HepG2 (cell line): ENCODE measurements around the gene TMEM214. TPM values are rescaled to one million over a fixed set of nuclear protein-coding genes. Genes with fewer than 3 reads are reported as not detected.

ENCODE experiments used
- ATAC-seq: fragments of 200-7000 bp; cut with Tn5 transposase; 3 replicates; pipeline ENCODE4 v1.9.1; 2020; ENCODE audit warnings: mild to moderate bottlenecking, moderate library complexity
- BruUV-seq: library from RNA; stranded (reverse); fragments of 400-500 nt; replicated peaks from 2 replicates; lab custom pipeline; 2021; lab: Mats Ljungman, UMichigan
- CTCF ChIA-PET: fragments of 300-600 bp; formaldehyde crosslinking; extraction: SDS; loops from one replicate; lab custom pipeline; 2021; ENCODE audit warnings: low total read pairs, inconsistent platforms, low intra/inter-chr PET ratio; lab: Yijun Ruan, JAX
- POLR2A ChIA-PET: fragments of 350-600 bp; sonication (Branson Sonifier 250); formaldehyde crosslinking; loops from one replicate; lab custom pipeline; 2020; ENCODE audit warnings: antibody characterized with exemption, inconsistent platforms; lab: Yijun Ruan, JAX
- DNase-seq: peaks from one replicate; pipeline ENCODE4 v3.0.0-alpha.2; 2015; ENCODE audit warnings: low spot score
- FAIRE-seq: peaks from 3 replicates; lab custom pipeline; 2011; peaks lifted over from hg19 to GRCh38; lab: Jason Lieb, UNC
- H2AFZ ChIP-seq: one replicate; pipeline ENCODE4 v1.6.1; 2011; ENCODE audit warnings: low read length, inconsistent platforms
- H3K27ac ChIP-seq: fragments of 300-600 bp; 3 replicates; pipeline ENCODE4 v1.8.0; 2011; ENCODE audit warnings: mixed run types, mild to moderate bottlenecking, mixed read lengths, low read length, inconsistent platforms; ENCODE audit not compliant: insufficient read depth; ENCODE audit errors: extremely low read length
- H3K27me3 ChIP-seq, 2 experiments: fragments of 200-600 bp in 1 of 2; 2 replicates in 1 of 2; 3 replicates in 1 of 2; pipeline versions ENCODE4 v1.6.0 to v1.8.0; 2011; ENCODE audit warnings: low read length in 2 of 2, mild to moderate bottlenecking in 2 of 2, moderate library complexity in 2 of 2, inconsistent platforms in 1 of 2; ENCODE audit not compliant: insufficient read depth in 2 of 2, control insufficient read depth in 1 of 2
- H3K36me3 ChIP-seq, 2 experiments: fragments of 200-600 bp in 1 of 2; replicated peaks in 1 of 2; 2 replicates in 1 of 2; 3 replicates in 1 of 2; pipeline versions ENCODE4 v1.5.1 to v1.8.0; 2011; ENCODE audit warnings: low read length in 2 of 2, inconsistent platforms in 1 of 2; ENCODE audit not compliant: insufficient read depth in 2 of 2, control insufficient read depth in 1 of 2
- H3K4me1 ChIP-seq: 2 replicates; pipeline ENCODE4 v1.5.1; 2012; ENCODE audit warnings: low read length, inconsistent platforms; ENCODE audit not compliant: insufficient read depth
- H3K4me2 ChIP-seq: 2 replicates; pipeline ENCODE4 v1.6.0; 2011; ENCODE audit warnings: low read depth, low read length, inconsistent platforms
- H3K4me3 ChIP-seq, 3 experiments: fragments of 200-600 bp in 1 of 3; sonication (generic), shearing (Covaris generic) in 1 of 3; replicated peaks in 1 of 3; 2 replicates each; pipeline ENCODE4 v1.5.1; 2011 to 2016; ENCODE audit warnings: low read length in 3 of 3, inconsistent platforms in 2 of 3, low read depth in 2 of 3, mild to moderate bottlenecking in 2 of 3, control low read depth in 1 of 3, mixed read lengths in 1 of 3; ENCODE audit not compliant: insufficient read depth in 1 of 3
- H3K79me2 ChIP-seq: one replicate; pipeline ENCODE4 v1.6.1; 2011; ENCODE audit warnings: low read length, inconsistent platforms; ENCODE audit not compliant: insufficient read depth
- H3K9ac ChIP-seq: 2 replicates; pipeline ENCODE4 v1.6.0; 2011; ENCODE audit warnings: mild to moderate bottlenecking, low read depth, low read length, inconsistent platforms; ENCODE audit not compliant: insufficient read depth
- H3K9me3 ChIP-seq: 2 replicates; pipeline ENCODE4 v1.5.1; 2012; ENCODE audit warnings: mild to moderate bottlenecking, low read length
- H4K20me1 ChIP-seq: 2 replicates; pipeline ENCODE4 v1.6.0; 2011; ENCODE audit warnings: inconsistent platforms, mild to moderate bottlenecking, low read length, moderate library complexity; ENCODE audit not compliant: insufficient read depth
- CC2D1A ChIP-seq: sonication (generic); formaldehyde crosslinking; IDR thresholded peaks from 2 replicates; pipeline ENCODE4 v1.8.1; 2023; ENCODE audit warnings: mild to moderate bottlenecking, missing genetic modification reagents
- HDAC1 ChIP-seq: sonication (generic); formaldehyde crosslinking; IDR thresholded peaks from 2 replicates; pipeline ENCODE4 v1.5.1; 2020; ENCODE audit warnings: mild to moderate bottlenecking, missing genetic modification reagents
- HOXA5 ChIP-seq: sonication (generic); formaldehyde crosslinking; IDR thresholded peaks from 2 replicates; pipeline ENCODE4 v1.4.0; 2020; ENCODE audit warnings: missing genetic modification reagents
- KMT2A ChIP-seq: sonication (generic); formaldehyde crosslinking; IDR thresholded peaks from 2 replicates; pipeline ENCODE4 v1.4.0; 2020; ENCODE audit warnings: missing genetic modification reagents
- NFYB ChIP-seq: sonication (generic); formaldehyde crosslinking; IDR thresholded peaks from 2 replicates; pipeline ENCODE4 v1.4.0; 2020; ENCODE audit warnings: missing genetic modification reagents
- REL ChIP-seq: sonication (generic); formaldehyde crosslinking; conservative IDR thresholded peaks from 2 replicates; pipeline ENCODE4 v1.8.0; 2022; ENCODE audit warnings: mild to moderate bottlenecking, missing genetic modification reagents, moderate library complexity
- ZNF839 ChIP-seq: sonication (generic); formaldehyde crosslinking; IDR thresholded peaks from 2 replicates; pipeline ENCODE4 v1.4.0; 2020; ENCODE audit warnings: missing genetic modification reagents, mild to moderate bottlenecking, borderline replicate concordance
- ZSCAN9 ChIP-seq: IDR thresholded peaks from 2 replicates; pipeline ENCODE4 v1.6.1; 2016; ENCODE audit warnings: borderline replicate concordance
- WGBS: methylation state at CpG from one replicate; pipeline ENCODE4 v1.1.6; 2017; ENCODE audit warnings: low lambda C conversion rate; 5-methylcytosine and 5-hydroxymethylcytosine counted together
- in situ Hi-C: cut with HindIII; loops from 2 replicates; pipeline ENCODE4 v1.10.0; 2017; ENCODE audit warnings: low pct_unique_long_range_greater_than_20kb; ENCODE audit not compliant: extremely low pct_ligation_motif_present
- intact Hi-C: fragments of 100-400 bp; cut with micrococcal nuclease; formaldehyde crosslinking; loops from one replicate; pipeline ENCODE4 v1.10.0; 2022; ENCODE audit not compliant: unreplicated experiment
- polyA plus RNA-seq, 8 experiments: library from polyadenylated mRNA; depleted of rRNA in 3 of 8; stranded (reverse) in 7 of 8; unstranded in 1 of 8; fragments of >200 nt; fragmentation: Illumina TruSeq in 4 of 8; extraction: Trizol in 4 of 8; gene quantifications; 2 replicates each; pipeline versions ENCODE4 v1.2.1 to v1.2.3, GENCODE V29; 2011 to 2016; ENCODE audit warnings: low read depth in 4 of 8, missing spikeins in 1 of 8, mixed read lengths in 1 of 8; ENCODE audit not compliant: insufficient read depth in 1 of 8
- total RNA-seq, 5 experiments: library from RNA; depleted of rRNA; stranded (reverse); fragments of >200 nt; fragmentation: Illumina TruSeq; extraction: Trizol; gene quantifications; 2 replicates each; pipeline ENCODE4 v1.2.3, GENCODE V29; 2016; ENCODE audit warnings: low read depth in 1 of 5
- TF ChIP-seq, protein P1 (sequence below): sonication (generic); formaldehyde crosslinking; IDR thresholded peaks from 2 replicates; pipeline ENCODE4 v1.5.0; 2020; ENCODE audit warnings: missing genetic modification reagents, mild to moderate bottlenecking, borderline replicate concordance
- TF ChIP-seq, protein P2 (sequence below): sonication (generic); formaldehyde crosslinking; IDR thresholded peaks from 2 replicates; pipeline ENCODE4 v1.5.1; 2020; ENCODE audit warnings: mild to moderate bottlenecking, missing genetic modification reagents
- TF ChIP-seq, protein P3 (sequence below): sonication (generic); formaldehyde crosslinking; IDR thresholded peaks from 2 replicates; pipeline ENCODE4 v1.5.0; 2020; ENCODE audit warnings: mild to moderate bottlenecking, missing genetic modification reagents, borderline replicate concordance
- TF ChIP-seq, protein P4 (sequence below): sonication (generic); formaldehyde crosslinking; IDR thresholded peaks from 2 replicates; pipeline ENCODE4 v1.4.0; 2020; ENCODE audit warnings: missing genetic modification reagents

The TMEM214 gene
- total and polyA plus RNA-seq, 2 of the 13 experiments (the other 11 are each of a cell fraction or from before 2014, with no cell fraction given): 58.3 to 132 TPM

DNA sequence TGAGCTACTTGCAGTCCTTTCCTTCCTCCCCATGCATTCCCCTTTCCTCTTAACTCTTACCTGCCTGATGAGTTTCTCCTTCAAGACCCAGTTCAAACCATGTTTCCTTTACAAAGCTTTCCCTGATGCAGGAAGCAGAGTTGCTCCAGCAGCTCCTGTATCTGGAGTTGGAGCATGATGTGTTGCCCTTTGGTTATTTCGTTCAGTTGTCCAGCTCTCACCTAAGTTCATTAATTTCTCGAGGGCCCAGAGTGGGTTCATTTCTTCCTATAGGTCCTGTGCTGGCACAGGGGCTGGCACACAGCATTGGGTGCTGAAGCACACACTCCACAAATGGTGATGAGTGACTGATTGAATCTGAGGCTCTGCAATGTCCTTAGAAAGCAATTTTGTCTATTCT, 23.0 kb upstream of the TMEM214 start:
- BruUV-seq: no TSS peak
- ATAC-seq: no peak

More for the DNA sequence above, 23.0 kb upstream of the TMEM214 start:
- Histone ChIP-seq H3K79me2 (no peaks in the 10 kb centered on the region), H3K9me3 (no peaks in the 10 kb centered on the region), H3K9ac (no peak overlapping the region), H3K36me3 (no peaks in the 10 kb centered on the region), H2AFZ (no peak overlapping the region), H3K27me3 (no peaks in the 10 kb centered on the region), H3K4me3 (no peak overlapping the region), H3K27ac (no peak overlapping the region)
- in situ Hi-C loops: no loop called here
- intact Hi-C loops: no loop called here
- no peak for FAIRE-seq
- POLR2A ChIA-PET: no interaction called here
- TF ChIP-seq HDAC1 (CRISPR knock-in tag) (no peak), ZNF839 (CRISPR knock-in tag) (no peak), HOXA5 (CRISPR knock-in tag) (no peak), REL (CRISPR knock-in tag) (no peak), KMT2A (CRISPR knock-in tag) (no peak), CC2D1A (no peak), NFYB (CRISPR knock-in tag) (no peak), ZSCAN9 (CRISPR knock-in tag) (no peak)
- TF ChIP-seq, protein P1, sequence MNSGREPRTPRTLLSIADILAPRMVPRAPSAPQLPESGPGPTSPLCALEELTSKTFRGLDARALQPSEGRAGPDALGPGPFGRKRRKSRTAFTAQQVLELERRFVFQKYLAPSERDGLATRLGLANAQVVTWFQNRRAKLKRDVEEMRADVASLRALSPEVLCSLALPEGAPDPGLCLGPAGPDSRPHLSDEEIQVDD: no peak
- TF ChIP-seq, protein P2, sequence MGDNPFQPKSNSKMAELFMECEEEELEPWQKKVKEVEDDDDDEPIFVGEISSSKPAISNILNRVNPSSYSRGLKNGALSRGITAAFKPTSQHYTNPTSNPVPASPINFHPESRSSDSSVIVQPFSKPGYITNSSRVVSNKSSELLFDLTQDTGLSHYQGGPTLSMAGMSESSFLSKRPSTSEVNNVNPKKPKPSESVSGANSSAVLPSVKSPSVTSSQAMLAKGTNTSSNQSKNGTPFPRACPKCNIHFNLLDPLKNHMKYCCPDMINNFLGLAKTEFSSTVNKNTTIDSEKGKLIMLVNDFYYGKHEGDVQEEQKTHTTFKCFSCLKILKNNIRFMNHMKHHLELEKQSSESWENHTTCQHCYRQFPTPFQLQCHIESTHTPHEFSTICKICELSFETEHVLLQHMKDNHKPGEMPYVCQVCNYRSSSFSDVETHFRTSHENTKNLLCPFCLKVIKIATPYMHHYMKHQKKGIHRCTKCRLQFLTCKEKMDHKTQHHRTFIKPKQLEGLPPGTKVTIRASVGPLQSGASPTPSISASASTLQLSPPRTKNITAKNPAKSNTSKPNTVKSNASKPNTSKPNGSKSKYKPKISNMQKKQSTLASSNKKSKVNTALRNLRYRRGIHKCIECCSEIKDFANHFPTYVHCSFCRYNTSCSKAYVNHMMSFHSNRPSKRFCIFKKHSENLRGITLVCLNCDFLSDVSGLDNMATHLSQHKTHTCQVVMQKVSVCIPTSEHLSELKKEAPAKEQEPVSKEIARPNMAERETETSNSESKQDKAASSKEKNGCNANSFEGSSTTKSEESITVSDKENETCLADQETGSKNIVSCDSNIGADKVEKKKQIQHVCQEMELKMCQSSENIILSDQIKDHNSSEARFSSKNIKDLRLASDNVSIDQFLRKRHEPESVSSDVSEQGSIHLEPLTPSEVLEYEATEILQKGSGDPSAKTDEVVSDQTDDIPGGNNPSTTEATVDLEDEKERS (CRISPR knock-in tag): no peak
- TF ChIP-seq, protein P3, sequence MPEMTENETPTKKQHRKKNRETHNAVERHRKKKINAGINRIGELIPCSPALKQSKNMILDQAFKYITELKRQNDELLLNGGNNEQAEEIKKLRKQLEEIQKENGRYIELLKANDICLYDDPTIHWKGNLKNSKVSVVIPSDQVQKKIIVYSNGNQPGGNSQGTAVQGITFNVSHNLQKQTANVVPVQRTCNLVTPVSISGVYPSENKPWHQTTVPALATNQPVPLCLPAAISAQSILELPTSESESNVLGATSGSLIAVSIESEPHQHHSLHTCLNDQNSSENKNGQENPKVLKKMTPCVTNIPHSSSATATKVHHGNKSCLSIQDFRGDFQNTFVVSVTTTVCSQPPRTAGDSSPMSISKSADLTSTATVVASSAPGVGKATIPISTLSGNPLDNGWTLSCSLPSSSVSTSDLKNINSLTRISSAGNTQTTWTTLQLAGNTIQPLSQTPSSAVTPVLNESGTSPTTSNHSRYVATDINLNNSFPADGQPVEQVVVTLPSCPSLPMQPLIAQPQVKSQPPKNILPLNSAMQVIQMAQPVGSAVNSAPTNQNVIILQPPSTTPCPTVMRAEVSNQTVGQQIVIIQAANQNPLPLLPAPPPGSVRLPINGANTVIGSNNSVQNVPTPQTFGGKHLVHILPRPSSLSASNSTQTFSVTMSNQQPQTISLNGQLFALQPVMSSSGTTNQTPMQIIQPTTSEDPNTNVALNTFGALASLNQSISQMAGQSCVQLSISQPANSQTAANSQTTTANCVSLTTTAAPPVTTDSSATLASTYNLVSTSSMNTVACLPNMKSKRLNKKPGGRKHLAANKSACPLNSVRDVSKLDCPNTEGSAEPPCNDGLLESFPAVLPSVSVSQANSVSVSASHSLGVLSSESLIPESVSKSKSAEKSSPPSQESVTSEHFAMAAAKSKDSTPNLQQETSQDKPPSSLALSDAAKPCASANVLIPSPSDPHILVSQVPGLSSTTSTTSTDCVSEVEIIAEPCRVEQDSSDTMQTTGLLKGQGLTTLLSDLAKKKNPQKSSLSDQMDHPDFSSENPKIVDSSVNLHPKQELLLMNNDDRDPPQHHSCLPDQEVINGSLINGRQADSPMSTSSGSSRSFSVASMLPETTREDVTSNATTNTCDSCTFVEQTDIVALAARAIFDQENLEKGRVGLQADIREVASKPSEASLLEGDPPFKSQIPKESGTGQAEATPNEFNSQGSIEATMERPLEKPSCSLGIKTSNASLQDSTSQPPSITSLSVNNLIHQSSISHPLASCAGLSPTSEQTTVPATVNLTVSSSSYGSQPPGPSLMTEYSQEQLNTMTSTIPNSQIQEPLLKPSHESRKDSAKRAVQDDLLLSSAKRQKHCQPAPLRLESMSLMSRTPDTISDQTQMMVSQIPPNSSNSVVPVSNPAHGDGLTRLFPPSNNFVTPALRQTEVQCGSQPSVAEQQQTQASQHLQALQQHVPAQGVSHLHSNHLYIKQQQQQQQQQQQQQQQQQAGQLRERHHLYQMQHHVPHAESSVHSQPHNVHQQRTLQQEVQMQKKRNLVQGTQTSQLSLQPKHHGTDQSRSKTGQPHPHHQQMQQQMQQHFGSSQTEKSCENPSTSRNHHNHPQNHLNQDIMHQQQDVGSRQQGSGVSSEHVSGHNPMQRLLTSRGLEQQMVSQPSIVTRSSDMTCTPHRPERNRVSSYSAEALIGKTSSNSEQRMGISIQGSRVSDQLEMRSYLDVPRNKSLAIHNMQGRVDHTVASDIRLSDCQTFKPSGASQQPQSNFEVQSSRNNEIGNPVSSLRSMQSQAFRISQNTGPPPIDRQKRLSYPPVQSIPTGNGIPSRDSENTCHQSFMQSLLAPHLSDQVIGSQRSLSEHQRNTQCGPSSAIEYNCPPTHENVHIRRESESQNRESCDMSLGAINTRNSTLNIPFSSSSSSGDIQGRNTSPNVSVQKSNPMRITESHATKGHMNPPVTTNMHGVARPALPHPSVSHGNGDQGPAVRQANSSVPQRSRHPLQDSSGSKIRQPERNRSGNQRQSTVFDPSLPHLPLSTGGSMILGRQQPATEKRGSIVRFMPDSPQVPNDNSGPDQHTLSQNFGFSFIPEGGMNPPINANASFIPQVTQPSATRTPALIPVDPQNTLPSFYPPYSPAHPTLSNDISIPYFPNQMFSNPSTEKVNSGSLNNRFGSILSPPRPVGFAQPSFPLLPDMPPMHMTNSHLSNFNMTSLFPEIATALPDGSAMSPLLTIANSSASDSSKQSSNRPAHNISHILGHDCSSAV (CRISPR knock-in tag): no peak
- TF ChIP-seq, protein P4, sequence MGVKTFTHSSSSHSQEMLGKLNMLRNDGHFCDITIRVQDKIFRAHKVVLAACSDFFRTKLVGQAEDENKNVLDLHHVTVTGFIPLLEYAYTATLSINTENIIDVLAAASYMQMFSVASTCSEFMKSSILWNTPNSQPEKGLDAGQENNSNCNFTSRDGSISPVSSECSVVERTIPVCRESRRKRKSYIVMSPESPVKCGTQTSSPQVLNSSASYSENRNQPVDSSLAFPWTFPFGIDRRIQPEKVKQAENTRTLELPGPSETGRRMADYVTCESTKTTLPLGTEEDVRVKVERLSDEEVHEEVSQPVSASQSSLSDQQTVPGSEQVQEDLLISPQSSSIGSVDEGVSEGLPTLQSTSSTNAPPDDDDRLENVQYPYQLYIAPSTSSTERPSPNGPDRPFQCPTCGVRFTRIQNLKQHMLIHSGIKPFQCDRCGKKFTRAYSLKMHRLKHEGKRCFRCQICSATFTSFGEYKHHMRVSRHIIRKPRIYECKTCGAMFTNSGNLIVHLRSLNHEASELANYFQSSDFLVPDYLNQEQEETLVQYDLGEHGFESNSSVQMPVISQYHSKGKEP (CRISPR knock-in tag): no peak
- TF ChIP-seq, all 625 proteins: peak for 0
- no peak overlapping the region for H3K4me2 ChIP-seq
- CTCF ChIA-PET: no interaction called here
- H4K20me1 ChIP-seq: no peaks in the 10 kb centered on the region
- peaks cover 16% of the 10 kb centered on the region for H3K4me1 ChIP-seq
- DNase-seq: no peak
- 7% methylated on average over 2 of the region's 2 CpGs for WGBS
